ENCODE measurements around the gene NCOR1.
"Not testable (repeated sequence)": the region's sequence is repeated elsewhere in the genome, so short reads cannot be mapped to it uniquely, and the experiment has no call there.

- not testable (repeated sequence) for TF ChIP-seq CTCF (IDR thresholded peaks at IDR 0.05; ENCODE audit: low read depth, low read length, poor library complexity, severe bottlenecking); EZH2phosphoT487 (IDR thresholded peaks at IDR 0.05; ENCODE audit: borderline replicate concordance, low read length)
Measured at GRCh38 chr17:16115077-16115698, 100.1 kb downstream of the NCOR1 start.
